NCI-H345 treated with DMSO at 0.1 percent for 48 hours (cell line): ENCODE results near the gene DMRTB1.
A peak's percentile ranks its signal among the peaks of the same experiment; 100 is the strongest.

ENCODE experiments used
- DNase-seq: peaks from one replicate; lab custom pipeline; 2025; ENCODE audit not compliant: unreplicated experiment; lab: John Stamatoyannopoulos, UW

Gene DMRTB1

DNA sequence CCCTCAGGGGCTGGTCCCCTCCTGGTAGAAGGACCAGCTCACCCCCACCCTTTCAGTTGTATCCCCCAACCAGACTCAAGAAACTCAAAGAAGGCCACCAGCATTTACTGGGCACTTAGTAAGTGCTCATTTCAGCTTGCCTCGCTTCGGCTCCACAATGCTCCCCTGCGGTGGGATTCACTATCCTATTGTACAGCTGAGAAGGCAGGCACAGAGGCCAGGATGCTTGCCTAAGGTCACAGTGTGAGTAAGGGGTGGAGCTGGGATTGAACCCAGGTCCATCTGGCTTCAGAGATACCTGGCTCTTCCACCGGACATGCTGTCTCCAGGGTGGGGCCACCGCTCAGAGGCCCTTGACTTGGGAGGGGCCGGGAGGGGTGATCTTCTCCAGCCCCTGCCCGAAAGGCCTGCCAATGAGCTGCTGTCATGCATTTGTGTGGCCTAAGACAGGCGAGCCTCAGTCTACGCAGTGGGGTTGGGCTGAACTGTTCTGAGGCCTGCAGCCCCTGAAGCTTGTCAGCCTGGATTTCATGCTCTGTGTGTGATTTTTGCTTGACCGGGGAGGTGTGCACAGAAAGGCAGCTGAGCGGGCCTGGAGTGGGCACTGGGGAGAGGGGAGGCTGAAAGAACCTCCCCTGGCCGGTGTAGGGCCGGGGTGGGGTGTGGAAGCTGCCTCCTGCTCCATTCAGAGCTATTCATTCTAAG is 48.1 kb downstream of the DMRTB1 start:
- no peak for DNase-seq

DNA sequence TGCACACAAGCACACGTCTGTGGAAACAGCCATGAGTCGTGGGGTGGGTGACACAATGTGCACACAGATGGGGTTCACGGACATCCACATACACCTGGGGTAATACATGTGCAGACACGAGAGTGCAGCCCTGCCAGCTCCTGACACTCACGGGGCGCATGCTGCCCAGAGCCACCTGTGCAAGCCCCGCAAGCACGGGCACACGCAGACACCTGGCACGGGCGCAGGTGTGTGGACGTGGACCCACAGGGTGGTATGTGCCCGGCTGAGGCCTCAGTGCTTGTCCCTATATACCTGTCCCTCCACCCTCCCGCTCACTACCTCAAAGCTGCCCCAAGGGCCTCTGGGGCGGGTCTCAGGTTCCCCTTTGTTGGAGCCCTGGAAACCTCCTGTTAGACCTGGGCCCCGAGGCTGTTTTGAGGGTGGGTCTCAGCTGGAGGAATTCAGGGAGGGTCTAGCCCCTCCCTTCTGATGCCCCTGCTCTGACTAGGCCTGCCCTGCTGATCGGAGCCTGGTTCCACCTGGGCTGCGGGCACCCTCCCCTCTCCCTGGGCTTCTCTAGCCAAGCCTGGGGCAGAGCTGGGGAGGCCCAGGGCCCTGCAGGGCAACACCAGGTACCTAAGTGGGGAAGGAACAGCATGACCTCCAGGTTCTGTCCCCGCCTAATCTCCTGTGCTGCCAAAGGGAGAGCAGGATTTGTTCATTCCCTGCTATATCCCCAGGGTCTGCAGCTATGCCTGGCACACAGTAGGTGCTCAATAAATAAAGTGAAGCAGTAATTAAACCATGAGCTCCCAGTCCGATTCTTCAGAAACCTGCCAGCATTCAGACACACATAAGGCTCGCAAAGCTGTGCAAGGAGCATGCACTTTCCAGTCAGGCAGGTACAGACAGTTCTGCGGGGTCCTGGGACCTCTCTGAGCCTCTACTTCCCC is 49.1 kb downstream of the DMRTB1 start:
- no peak for DNase-seq

DNA sequence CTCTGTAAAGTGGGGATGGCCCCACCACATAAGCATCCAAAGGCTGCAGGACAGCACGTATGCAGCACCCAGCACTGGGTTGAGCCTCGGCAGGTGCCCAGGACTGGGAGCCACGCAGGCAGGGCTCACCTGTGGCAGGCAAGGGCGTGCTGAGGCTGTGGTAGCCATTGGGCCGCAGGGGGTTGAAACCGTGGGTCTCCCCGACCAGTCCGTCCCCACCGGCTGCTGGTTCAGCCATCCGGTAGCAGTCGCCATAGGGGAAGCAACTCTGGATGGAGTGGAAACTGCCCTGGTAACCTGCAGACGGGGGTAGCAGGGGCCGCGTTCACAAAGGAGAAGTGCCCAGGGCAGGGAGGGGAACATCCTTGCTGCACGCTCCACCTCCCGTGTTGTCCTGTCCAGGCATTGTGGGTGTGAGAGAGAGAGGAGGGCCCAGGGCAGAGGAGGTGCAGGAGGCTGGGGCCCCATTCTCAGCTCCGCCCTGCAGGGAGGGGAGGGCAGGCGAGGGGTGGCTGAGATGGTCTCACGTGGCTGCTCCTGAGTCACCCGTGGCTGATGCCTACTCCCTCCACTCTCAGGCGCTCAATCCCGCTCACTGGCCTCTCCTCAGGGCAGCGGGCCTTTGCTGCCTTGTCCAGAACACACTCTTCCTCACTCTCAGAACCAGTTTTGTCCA is 49.9 kb downstream of the DMRTB1 start:
- no peak for DNase-seq

DNA sequence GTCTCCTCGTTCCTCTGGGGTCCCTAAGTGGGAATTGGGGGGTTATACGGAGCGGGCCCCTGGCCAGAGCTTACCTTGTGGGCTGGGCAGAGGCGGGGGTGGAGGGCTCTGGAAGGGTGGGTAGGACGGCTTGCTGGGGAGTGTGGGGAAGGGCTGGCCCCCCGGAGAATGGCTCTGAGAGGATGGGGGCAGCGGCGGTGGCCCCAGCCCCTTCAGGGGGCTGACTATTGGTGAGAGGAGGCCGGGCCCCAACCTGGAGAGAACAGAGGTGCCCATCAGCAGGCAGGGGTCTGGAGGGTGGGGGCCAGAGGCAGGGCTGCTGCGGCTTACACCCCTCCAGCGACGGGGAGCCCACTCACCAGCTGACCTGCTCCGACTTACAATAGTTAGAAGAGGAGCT is 50.6 kb downstream of the DMRTB1 start:
- no peak for DNase-seq

DNA sequence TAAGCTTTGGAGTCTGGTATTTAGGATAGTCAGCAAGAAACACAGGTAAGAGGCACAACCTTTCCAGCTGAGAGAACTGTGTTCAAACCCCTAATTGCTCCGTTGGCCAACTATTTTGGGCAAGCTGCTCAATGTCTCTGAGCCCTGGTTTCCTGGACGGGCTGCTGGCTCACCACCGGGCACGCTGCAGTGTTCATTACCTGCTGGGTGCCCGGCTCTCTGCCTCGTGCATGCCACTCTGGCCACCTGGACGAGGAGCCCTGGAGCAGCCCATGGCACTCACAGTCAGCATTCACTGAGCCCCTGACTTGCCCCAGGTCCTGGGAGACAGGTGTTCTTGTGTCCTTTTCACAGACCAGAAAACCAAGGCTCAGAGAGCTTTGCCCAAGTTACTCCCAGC is 51.0 kb downstream of the DMRTB1 start:
- no peak for DNase-seq

DNA sequence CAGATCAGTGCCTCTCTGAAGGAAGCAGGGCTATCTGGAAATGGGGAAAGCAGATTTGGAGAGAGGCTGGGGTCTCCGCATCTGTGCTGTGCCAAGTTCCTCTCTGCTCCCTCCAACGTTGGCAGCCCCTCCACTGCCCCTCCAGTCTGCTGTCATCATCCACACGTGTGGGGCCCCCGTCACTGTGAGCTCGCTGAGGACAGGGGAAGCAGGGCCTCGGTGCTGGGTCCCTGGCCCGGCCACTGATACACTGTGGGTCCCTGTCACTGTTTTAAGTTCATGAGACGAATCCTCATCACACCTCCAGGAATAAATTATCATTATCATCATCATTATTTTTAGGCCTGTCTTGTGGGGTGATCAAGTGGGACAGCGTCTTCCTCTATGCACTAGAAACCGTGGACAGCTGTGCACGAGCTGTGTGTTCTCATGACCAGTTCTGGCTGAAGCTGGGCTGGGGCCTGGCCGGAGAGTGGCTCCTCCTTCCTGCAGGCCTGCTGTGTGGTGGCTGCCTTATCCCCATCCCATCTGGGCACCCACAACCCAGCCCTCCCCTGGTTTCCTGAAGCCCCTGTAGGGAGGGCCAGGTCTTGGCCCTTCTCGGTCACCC is 52.2 kb downstream of the DMRTB1 start:
- DNase-seq, result no peak

DNA sequence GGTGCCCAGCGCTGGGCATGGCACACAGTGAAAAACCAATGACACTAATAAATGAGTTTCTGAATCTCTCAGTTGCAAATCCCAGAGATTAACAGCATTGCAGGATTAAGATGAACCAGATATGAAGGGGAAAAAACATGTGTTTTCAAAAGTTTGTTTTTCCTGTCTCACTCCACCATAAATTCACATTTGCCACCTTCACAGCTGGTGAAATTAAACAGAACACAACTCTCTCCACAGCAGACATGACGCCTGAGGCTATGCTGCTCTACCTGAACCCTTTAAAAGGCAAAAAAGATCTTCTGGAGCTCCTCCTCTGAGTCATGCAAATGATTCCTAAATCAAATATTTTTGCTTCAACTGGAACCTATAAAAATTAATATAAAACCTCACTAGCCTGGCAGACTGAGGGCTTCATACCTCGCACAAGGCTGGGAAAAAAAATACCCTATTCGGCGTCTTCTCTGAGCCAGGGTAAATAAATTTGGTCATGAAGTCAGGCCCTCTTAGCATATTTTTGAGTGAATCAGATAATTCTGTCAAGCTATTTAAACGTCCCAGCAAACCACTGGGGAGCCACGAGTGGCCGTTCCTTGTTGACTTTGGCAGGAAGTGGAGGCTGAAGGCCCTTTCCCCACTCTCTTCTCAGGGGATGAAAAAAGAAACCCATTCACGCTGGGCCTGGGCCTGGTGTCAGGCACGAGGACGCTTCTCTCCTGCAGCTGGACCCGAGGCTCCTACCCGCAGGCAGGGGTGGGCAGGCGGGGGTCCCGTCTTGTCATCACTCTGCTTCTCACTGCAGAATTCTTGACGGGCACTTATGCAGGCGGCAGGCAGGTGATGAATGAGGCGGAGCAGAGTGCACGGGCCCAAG is 53.0 kb downstream of the DMRTB1 start:
- peak; percentile 79 for DNase-seq

DNA sequence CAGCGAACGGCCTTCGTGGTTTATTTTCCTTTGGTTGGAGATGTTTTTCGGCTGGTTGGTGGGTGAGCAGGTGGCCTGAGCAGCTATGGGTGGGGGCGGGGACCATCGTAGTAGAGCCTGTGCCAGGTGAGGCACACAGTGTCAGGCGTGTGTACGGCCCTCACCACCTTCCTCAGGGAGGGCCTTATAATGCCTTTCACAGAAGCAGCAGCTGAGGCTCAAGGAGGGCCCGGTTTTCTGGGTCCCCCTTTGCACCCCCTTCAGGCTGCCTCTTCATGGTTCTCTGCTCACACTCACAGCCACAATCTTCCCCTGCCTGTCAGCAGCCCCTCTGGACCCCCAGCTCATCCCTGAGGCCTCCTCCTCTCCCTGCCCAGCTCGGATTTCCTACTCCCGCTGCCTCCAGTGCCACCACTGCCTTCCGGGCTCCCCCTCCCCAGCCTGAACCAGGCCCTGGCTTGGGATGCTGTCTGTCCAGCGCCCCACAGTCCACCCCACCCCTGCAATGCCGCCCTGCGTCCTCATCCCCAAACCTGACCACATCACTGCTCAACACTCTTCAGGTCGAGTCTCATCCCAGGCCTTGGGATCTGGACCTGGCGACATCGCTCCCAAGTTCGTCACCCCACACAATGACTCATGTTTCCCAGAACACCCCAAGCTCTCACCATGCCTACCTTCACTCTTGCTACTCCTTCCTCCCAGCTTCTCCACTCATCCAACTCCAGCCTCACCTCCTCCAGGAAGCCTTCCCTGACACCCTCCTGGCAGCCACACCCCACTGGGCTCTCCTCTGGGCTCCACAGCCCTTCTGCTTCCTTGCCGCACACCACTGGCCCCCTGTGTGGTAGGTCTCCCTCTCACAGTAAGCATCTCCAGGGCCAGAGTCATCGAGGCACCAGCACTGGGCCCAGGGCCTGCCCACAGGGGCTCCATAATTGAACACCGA is 53.9 kb downstream of the DMRTB1 start:
- DNase-seq, result peak; percentile 79

DNA sequence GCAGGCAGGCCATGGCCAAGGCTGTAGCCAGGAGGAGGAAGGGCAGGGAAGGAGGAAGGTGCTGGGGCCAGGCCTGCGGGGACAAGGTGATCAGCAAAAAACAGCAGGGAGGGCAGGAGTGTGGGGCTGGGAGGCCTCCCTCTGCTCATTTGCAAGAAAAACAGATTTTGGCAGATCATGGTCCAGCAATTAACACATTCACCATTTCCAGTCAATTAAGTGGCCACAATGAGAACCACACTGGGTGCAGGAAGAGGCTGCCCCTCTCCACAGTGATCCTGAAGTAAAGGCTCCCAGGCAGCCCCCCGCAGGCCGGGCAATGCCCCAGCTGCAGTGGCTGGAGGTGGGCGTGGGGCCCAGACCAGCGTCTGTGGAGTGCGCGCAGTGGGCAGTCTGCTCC is 54.6 kb downstream of the DMRTB1 start:
- DNase-seq, result no peak

DNA sequence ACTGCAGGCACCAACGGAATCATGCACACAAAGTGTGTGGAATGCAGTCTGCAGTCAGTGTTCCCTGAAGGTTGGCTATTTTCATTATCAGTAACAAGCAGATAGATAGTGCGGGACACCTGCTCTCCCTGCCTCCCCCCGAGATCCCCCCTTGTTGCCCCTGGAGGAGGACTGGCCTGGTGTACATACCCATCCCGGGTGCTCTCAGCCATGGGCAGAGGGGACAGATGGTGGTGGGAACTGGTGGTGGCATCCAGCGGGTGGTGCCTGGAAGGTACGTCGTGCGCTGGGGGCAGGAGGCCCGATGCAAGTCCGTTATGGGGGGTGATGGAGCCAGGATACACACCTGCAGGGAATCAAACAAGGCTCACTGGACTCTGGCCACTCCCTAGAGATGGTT is 55.2 kb downstream of the DMRTB1 start:
- DNase-seq, result no peak

DNA sequence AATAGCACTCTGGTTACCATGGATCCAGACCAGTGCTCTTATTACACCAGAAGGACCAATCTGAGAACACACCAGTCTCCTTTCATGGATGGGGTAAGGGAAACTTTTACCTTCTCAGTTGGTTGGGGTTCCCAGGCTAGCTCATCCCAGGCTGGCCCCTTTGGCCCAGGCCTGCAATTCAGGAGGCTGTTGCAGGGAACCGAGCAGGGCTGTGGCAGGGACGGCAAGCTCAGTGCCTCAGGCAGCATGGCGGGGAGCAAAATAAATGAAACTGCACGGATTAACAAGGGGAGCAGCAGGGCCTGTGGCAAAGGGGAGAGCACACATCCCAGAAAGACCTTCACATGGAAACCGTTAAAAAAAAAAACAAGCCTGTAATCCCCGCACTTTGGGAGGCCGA is 57.0 kb downstream of the DMRTB1 start:
- DNase-seq, result no peak
